Left colon (tissue), 2 donors: ENCODE data around the gene PLCB4. TPM values are rescaled to one million over a fixed set of nuclear protein-coding genes. Genes with fewer than 3 reads are reported as not detected.

ENCODE experiments used
- ATAC-seq: fragments of 200-7000 bp; cut with Tn5 transposase; one replicate; pipeline ENCODE4 v1.9.1; 2020; ENCODE audit warnings: mild to moderate bottlenecking, moderate library complexity
- DNase-seq, 2 donors: peaks; one replicate each; pipeline ENCODE4 v3.0.0-alpha.2; 2020
- intact Hi-C, 2 donors: fragments of 100-400 bp; cut with DNase I in 1 of 2; cut with micrococcal nuclease in 1 of 2; formaldehyde crosslinking; loops; one replicate each; pipeline versions ENCODE4 v1.11.2 to v1.14.0; 2022; cut with DNase I, micrococcal nuclease
- total RNA-seq, 2 donors: library from RNA; stranded (reverse); fragmentation: NEBNext Ultra II Directional; extraction: Animal tissue kit (Norgen Biotek cat#: 25700); gene quantifications; one replicate each; pipeline ENCODE4 v1.2.1, GENCODE V29; 2021
- donor health status: DM: no; HTN: no; CAD: no.
- donor health status: DM: yes; HTN: yes; CAD: no.

The PLCB4 gene
- total RNA-seq, 2 donors from 2014 or later: 45.3 to 58.2 TPM

- intact Hi-C loops: no loop called here
- ATAC-seq (no peak), DNase-seq (no peak)
Measured at GRCh38 chr20:9322661-9323060, 253.8 kb downstream of the PLCB4 start.

GRCh38 chr20:9323622-9324021 is 254.7 kb downstream of the PLCB4 start:
- DNase-seq (no peak), ATAC-seq (peak; percentile 43)
- intact Hi-C loops: no loop called here

GRCh38 chr20:9329355-9330101 is 260.6 kb downstream of the PLCB4 start:
- DNase-seq (no peak), ATAC-seq (no peak)
- intact Hi-C loops: no loop called here

GRCh38 chr20:9330151-9330550 is 261.3 kb downstream of the PLCB4 start:
- DNase-seq (peak; percentile 34 to 54), ATAC-seq (peak; percentile 88)
- intact Hi-C loops: no loop called here

- ATAC-seq: no peak
- intact Hi-C loops: no loop called here
- DNase-seq: no peak
Measured at GRCh38 chr20:9331707-9332435, 263.0 kb downstream of the PLCB4 start.

GRCh38 chr20:9332791-9333479 is 264.0 kb downstream of the PLCB4 start:
- peak; percentile 62 for ATAC-seq
- no peak for DNase-seq
- intact Hi-C loops: no loop called here

GRCh38 chr20:9334866-9335265 is 266.0 kb downstream of the PLCB4 start:
- ATAC-seq (no peak), DNase-seq (no peak)
- intact Hi-C loops: no loop called here

- DNase-seq (no peak), ATAC-seq (no peak)
- intact Hi-C loops: no loop called here
Measured at GRCh38 chr20:9338101-9338500, 269.2 kb downstream of the PLCB4 start.

- no peak for ATAC-seq
- no peak for DNase-seq
- intact Hi-C loops: no loop called here
Measured at GRCh38 chr20:9339708-9340107, 270.8 kb downstream of the PLCB4 start.

GRCh38 chr20:9342651-9343050 is 273.8 kb downstream of the PLCB4 start:
- intact Hi-C loops: no loop called here
- DNase-seq (no peak), ATAC-seq (no peak)

- intact Hi-C loops: no loop called here
- peak; percentile 34 for ATAC-seq
- DNase-seq: no peak
Measured at GRCh38 chr20:9344083-9344920, 275.4 kb downstream of the PLCB4 start.

GRCh38 chr20:9348316-9348715 is 279.4 kb downstream of the PLCB4 start:
- intact Hi-C loops: no loop called here
- DNase-seq (no peak), ATAC-seq (no peak)

GRCh38 chr20:9348747-9349146 is 279.9 kb downstream of the PLCB4 start:
- intact Hi-C loops: no loop called here
- DNase-seq: no peak
- no peak for ATAC-seq

GRCh38 chr20:9349249-9349648 is 280.4 kb downstream of the PLCB4 start:
- DNase-seq (no peak), ATAC-seq (no peak)
- intact Hi-C loops: no loop called here

GRCh38 chr20:9352739-9353138 is 283.9 kb downstream of the PLCB4 start:
- DNase-seq: no peak
- intact Hi-C loops: loop anchor here in 1 of 2 donors (10.0 kb wide), 2 partner anchors 498 to 558 kb away; no protein-coding TSS in a partner anchor
- no peak for ATAC-seq

- DNase-seq (no peak), ATAC-seq (peak; percentile 75)
- intact Hi-C loops: loop anchor here in 1 of 2 donors (10.0 kb wide), 2 partner anchors 499 to 559 kb away; no protein-coding TSS in a partner anchor
Measured at GRCh38 chr20:9353180-9353915, 284.5 kb downstream of the PLCB4 start.

GRCh38 chr20:9353916-9354276 is 285.0 kb downstream of the PLCB4 start:
- intact Hi-C loops: loop anchor here in 1 of 2 donors (10.0 kb wide), 2 partner anchors 499 to 559 kb away; no protein-coding TSS in a partner anchor
- DNase-seq (no peak), ATAC-seq (no peak)

GRCh38 chr20:9354579-9354978 is 285.7 kb downstream of the PLCB4 start:
- intact Hi-C loops: loop anchor here in 1 of 2 donors (10.0 kb wide), 2 partner anchors 500 to 560 kb away; no protein-coding TSS in a partner anchor
- no peak for ATAC-seq
- no peak for DNase-seq
